GM19099 (cell line): ENCODE measurements around the gene ANKRD28.

Experiments
- POLR2A ChIP-seq: IDR thresholded peaks from 3 replicates; pipeline ENCODE4 v1.6.1; 2011; ENCODE audit warnings: low read depth; ENCODE audit not compliant: insufficient read length; ENCODE audit errors: extremely low read depth

Gene ANKRD28

DNA sequence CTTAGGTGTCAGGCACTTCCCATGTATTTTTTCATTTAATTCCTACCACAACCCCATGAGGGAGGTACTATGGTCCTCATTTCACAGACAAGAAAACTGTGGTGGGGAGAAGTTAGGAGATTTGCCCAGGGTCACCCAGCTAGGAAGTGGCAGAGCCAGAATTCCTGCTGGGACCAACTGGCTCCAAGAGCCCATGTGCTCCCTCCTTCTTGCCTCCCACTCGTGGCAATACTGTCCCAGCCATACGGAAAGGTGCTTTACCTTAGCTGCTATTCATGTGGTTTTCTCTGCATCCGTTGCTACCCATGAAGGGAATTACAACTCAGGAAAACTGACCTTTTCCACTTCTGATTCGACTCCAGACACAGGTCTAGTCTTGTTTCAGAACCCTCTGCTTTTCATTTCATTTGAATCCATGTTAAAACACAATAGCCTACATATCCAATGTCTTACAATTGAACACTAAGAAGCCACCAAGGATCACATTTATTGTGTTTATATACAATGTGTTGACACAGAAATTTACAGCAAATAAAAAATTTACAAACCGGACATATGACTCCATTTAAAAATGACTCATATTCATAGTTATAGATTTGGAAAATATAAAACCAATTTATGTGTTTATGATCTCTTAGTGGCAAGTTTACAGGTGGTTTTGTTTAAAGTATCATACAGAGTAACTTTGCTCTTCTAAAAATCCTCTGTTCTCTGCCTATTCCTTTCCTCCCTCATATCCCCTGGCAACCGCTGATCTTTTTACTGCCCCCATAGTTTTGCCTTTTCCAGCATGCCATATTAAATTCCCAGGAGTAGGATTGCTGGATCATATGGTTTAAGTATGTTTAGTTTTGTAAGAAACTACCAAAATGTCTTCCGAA lies 137.5 kb downstream of the ANKRD28 start:
- no peak for TF ChIP-seq POLR2A

DNA sequence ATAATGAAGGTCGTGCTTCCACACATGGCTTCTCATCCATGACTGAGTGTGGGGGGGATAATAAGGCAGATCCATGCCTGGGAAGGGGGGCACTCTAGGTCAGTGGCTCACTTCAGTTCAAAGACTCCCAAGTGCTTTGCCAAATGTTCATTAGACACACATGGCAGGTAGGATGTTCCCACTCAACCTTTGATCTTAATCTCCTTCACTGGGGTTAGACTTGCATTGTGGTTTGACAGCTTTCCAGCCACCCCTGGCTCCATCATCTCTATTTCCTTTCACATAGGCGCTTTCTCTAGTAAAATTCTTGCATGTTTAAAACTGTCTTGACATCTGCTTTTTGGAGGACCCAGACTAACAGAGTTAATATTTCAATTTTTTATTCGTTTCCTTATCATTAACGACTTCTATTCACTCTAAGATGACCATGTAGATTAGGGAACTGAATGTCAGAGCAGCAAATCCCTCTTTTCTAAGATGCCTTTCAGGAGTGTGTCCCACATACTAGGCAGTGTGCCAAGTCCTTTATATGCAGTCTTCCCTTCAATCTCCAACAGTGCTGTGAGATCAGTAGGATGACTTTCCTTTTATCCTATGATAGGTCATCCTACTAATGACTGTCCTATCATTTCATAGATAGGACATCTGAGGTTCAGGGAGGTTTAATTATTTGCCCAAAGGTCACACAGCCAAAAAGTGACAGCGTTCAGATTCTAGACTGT lies 138.4 kb downstream of the ANKRD28 start:
- no peak for TF ChIP-seq POLR2A

DNA sequence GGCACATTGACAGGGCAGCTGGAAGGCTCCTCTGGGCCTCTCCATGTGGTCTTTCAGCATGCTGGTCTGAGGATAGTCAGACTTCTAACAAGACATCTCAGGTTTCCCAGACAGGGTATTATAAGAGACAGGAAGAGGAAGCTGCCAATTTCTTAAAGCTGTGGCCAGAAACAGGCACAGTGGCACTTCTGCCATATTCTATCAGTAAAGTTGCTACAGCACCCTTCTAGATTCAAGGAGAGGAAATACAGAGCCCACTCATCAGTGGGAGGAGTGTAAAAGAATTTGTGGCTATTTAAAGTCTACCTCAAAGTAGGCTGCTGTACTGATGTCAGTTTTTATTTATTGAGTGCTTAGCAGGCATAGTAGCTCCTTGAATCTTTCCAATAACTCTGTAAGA lies 140.8 kb downstream of the ANKRD28 start:
- no peak for TF ChIP-seq POLR2A

DNA sequence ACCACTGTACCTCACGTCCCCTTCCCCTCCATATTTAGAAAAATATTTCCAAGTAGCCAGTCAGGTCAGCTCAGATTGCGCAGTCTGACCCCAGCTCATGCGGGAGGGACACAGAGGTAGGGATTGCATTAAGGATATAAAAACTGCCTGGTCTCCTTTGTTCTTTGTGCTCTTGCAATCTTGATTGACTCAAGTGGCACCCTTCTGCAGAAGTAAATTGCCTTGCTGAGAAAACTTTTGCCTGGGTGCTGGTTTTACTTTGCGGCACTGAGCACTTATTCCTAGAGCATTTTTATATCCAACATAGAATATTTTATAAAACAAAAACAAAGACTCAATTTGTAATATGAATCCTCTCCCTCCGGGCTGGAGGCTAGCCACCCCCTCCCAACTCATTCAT lies 141.4 kb downstream of the ANKRD28 start:
- TF ChIP-seq POLR2A: no peak

DNA sequence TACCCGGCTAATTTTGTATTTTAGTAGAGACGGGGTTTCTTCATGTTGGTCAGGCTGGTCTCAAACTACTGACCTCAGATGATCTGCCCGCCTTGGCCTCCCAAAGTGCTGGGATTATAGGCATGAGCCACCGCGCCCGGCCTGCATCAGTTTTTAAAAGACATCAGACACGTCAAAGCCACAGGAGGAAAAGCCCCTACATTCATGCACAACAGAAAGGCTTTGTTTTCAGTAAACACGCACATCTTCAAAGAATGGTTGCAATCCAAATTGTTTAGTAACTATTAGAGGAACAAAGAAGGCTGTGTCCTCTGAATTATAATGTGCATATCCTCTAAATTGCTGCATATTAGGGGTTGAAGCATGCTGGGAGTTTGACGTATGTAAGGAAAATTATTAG lies 142.9 kb downstream of the ANKRD28 start:
- TF ChIP-seq POLR2A: no peak

DNA sequence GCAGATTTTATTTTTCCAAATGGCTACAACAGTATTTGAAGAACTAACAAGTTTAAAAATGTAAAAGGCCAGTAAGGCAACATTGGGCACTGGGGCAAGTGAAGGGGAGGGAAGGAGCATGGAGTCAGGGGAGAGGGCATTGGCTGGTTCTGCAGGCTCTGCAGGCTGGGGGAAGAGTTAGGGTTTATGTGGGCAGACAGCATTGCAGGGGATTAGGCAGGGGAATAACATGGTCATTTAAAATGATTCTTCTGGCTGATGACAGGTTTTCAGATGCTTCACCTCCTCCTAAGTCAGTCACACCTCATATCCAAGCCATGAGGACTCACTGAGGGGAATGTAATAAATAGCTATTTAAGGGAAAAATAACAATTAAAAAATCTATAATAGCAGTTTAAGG lies 143.7 kb downstream of the ANKRD28 start:
- no peak for TF ChIP-seq POLR2A

DNA sequence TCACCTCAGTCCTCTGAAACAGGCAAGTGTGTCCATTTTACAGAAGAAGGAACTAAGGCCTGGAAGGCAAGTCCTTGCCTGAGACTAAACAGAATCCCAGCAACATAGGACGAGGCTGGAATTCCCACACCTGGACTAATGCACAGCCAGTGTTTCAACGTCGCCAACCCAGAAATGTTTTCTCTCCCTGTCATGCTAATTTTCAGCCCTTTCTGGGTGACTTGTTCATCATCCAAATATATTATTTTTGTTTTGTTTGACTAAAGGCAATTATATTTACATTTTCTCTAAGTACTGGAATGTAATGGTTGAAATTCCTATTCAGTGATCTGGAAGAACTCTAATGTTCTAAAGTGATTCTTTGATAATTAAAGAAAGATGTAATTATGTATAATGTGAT lies 144.5 kb downstream of the ANKRD28 start:
- TF ChIP-seq POLR2A: no peak

DNA sequence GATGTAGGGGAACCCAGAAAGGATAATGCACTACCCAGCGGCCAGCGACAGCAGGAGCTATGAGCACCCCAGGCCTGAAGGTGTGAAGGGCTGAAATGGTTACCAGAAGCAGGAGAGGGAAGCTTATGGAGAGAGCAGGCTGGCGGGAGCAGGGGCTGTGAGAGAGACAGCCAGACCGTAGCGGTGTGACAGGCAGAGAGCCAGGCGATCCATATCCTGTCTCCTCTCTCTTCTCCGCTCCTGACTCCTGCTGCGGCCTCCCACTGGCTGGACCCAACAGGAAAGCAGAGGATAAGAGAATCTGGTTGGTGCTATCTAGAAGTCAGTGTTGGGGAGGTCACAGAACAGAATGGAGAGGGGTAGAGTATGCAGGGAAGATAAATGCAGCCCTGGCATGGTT lies 146.4 kb downstream of the ANKRD28 start:
- no peak for TF ChIP-seq POLR2A

DNA sequence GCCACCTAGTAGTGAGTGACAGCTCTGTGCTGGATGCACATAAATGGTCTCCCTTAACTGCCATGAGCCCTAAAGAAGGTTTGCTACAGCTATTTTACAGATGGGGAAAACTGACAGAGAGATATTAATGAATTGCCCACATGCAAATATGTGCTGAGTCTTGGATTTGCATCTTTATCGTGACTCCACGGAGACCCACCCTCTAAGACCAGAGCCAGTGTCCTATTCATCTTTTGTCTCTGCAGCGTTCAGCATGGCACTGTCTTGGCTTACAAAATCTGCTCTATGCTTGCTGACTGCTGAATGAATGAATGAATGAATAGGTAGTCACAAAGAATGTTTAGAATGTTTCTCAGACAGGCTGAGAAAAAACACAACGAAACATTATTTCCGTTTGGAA lies 147.9 kb downstream of the ANKRD28 start:
- TF ChIP-seq POLR2A: peak; percentile 36

DNA sequence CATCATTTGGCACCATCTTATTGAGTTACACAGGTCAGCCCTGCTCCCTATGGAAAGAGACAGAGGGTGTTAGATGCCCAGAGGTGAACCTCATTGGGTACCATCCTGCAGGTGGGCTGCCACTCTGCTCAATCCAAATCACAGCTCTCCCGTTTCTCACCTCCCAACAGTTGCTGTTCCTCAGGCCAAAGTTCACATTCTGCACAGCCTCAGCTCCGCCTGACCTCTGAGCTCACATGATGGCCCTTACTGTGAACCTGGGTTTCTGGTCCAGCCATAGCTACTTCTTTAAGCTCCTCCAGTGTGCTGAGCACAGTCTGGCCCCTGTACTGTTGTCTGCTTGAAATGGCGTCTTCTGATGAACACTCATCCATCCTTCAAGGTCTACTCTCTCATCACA lies 148.4 kb downstream of the ANKRD28 start:
- TF ChIP-seq POLR2A: no peak

DNA sequence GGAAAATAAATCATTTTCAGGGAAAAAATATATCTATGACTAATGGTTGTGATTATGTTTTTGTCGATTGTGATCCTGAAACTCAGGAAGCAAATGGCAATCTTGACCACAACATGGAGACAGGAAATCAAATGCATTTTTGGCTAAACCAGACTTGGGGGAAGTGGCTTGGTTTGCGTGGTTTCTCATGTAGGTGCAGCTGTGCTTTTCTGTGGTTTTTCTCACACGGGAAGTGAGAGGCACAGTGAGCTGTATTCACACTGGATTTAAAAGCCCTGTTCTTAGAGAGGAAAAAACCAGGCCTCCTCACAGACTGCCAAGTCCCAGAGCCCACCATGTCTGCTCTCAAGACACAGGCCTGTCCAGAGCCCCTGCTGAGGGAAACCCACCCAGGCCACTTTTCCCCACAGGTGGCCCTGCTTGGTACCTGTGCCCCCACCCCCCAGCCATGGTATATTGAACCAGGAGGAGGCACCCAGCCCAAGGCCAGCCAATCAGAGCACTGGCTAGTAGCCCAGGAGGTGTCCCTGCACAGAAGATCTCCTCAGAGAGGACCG lies 150.1 kb downstream of the ANKRD28 start:
- no peak for TF ChIP-seq POLR2A

DNA sequence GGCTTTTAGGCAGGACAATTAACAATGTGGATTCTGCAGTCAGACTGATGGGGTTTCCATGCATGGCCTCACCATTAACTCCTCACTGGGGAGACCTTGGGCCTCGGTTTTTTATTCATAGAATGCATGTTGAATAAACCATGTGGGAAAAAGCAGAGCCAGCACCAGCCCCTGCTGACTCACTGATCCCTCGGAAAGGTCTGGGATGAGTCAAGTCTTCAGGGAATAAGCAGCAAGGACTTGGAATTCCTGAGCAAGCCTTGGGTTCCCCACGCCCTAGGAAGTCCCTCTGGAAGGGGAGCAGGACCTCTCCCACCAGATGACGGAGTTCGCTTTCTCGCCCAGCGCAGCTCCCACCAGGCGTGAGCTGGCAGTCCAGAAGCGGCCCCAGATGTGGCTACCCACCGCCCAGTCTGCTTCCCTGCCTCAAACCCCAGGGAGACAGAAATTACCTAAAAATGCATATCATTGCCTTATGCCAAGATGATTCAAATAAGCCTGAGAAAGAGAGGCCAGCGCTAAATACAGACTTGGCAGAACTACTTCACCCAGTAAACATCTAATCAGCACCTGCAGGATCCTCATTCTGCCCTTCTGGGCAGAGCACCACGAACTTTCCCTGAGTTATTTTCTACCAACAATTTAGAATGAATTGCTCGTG lies 150.8 kb downstream of the ANKRD28 start:
- TF ChIP-seq POLR2A: no peak

DNA sequence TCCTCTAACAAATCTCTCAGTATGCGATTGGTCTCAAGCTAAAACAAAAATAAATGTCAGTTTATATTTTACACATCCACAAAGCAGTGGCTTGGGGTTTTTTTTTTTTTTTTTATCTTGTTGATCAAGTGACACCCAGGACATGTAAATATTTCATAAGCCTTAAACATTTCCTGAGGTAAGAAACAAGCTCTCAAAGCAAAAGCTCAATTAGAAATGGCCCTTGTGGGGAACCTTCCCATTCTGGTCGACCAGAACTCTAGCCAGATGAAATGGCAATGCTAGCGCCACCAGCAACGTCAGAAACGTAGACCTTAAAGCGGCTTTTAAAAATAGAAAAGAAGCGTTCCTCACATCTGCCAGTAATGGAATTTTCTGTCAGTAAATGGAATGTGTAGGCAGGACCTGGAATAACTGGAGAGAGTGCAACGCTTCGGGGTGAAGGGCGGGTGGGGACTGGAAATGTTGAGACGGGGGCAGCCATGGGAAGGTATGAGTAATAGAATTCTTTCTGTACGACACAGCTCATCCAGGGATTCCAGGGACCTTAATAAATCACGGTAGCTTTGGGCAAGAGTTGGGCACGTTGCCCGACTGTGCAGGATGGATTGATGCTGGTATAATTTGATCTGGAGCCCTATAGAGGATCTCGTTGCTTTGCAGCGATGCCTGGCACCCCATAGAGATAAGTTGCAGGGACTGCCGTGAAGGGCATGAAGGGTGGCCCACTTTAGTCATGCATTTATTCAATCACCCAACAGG lies 151.9 kb downstream of the ANKRD28 start:
- no peak for TF ChIP-seq POLR2A

DNA sequence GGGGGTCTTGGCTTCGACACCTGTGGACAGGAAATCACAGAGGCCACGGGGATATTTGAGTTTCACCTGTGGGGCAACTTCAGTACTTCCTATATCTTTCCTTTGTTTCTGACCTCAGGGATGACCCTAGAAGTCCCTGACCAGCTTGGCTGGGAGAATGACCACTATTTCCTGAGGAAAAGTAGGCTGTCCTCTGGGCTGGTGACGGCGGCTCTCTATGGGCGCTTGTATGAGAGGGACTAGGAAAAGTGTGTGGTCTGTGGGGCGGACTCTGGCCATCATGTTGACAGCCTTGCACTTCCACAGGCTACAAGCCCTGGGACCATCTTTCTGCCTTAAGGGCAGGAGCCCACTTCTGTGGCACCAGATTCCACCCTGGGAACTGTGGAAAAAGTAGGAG lies 152.5 kb downstream of the ANKRD28 start:
- no peak for TF ChIP-seq POLR2A

DNA sequence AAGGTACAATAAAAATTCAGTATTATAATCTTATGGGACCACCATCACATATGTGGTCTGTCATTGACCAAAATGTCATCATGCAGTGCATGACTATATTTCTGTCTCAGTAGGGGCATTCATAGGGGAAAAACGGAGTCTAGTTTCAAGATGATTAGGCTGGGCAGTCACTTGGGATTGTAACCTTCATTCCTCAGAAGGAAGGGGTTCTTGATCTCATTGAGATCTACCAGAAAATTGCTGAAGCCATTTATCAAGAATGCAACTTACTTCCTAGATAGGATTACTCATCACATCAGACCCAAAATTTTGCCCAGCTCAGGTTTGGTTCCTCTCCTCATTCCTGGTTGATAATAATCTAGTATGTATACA lies 158.9 kb downstream of the ANKRD28 start:
- no peak for TF ChIP-seq POLR2A
